Measurements from ENCODE around the gene TCF25.
"Not testable (repeated sequence)": the region's sequence is repeated elsewhere in the genome, so short reads cannot be mapped to it uniquely, and the experiment has no call there.

The TCF25 gene

GRCh38 chr16:89879123-89879522, 5.7 kb downstream of the TCF25 start:
- DNase-seq: not testable (repeated sequence)

GRCh38 chr16:89880477-89881367, 7.3 kb downstream of the TCF25 start:
- DNase-seq: no peak

- no peak for DNase-seq
Measured at GRCh38 chr16:89881368-89881730, 8.0 kb downstream of the TCF25 start.

- no peak for DNase-seq
Measured at GRCh38 chr16:89883346-89884040, 10.1 kb downstream of the TCF25 start.

- DNase-seq: no peak
Measured at GRCh38 chr16:89884041-89884421, 10.6 kb downstream of the TCF25 start.

- no peak for DNase-seq
Measured at GRCh38 chr16:89887243-89887642, 13.9 kb downstream of the TCF25 start.

- no peak for DNase-seq
Measured at GRCh38 chr16:89890200-89890599, 16.8 kb downstream of the TCF25 start.

- DNase-seq: no peak
Measured at GRCh38 chr16:89890886-89891657, 17.7 kb downstream of the TCF25 start.

- DNase-seq: no peak
Measured at GRCh38 chr16:89892055-89892630, 18.8 kb downstream of the TCF25 start.

GRCh38 chr16:89892635-89893034, 19.2 kb downstream of the TCF25 start:
- no peak for DNase-seq

GRCh38 chr16:89893642-89894548, 20.5 kb downstream of the TCF25 start:
- no peak for DNase-seq

- no peak for DNase-seq
Measured at GRCh38 chr16:89895482-89896250, 22.3 kb downstream of the TCF25 start.

- DNase-seq: no peak
Measured at GRCh38 chr16:89897204-89897603, 23.8 kb downstream of the TCF25 start.

GRCh38 chr16:89898201-89898967, 25.0 kb downstream of the TCF25 start:
- DNase-seq: no peak

- peak in 1 of 58 donors; percentile 8 for DNase-seq
Measured at GRCh38 chr16:89899879-89900481, 26.6 kb downstream of the TCF25 start.

GRCh38 chr16:89900885-89901284, 27.5 kb downstream of the TCF25 start:
- DNase-seq: no peak

GRCh38 chr16:89902980-89903379, 29.6 kb downstream of the TCF25 start:
- DNase-seq: no peak

- DNase-seq: no peak
Measured at GRCh38 chr16:89903908-89904515, 30.6 kb downstream of the TCF25 start.

Data from anterior cingulate cortex (tissue), 58 donors.